GM12801 (cell line): ENCODE results near the gene GRB10.

Experiments used
- TF ChIP-seq, protein P1 (sequence below): IDR thresholded peaks from one replicate; pipeline ENCODE4 v1.5.1; 2011; ENCODE audit warnings: control low read depth; ENCODE audit not compliant: insufficient read length; ENCODE audit errors: extremely low read depth

Gene GRB10

DNA sequence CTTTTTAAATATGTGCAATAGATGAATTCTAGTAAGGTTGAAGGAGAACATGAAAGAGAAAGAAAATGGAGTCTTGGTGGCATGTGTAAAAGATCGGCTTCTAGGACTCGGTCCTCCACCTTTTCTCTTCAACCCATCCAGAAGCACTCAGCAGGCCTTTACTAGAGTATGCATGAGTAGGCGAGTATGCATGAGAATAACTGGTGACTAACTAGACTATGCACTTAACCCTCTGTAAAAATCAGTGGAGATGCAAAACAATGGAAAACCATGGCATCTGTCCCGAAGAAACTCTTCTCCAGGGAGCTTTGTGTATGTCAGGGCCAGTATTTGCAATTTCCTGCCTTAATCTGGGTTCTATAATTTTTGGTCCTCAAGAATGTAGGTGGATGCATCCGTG lies 40.0 kb upstream of the GRB10 start:
- TF ChIP-seq, protein P1, sequence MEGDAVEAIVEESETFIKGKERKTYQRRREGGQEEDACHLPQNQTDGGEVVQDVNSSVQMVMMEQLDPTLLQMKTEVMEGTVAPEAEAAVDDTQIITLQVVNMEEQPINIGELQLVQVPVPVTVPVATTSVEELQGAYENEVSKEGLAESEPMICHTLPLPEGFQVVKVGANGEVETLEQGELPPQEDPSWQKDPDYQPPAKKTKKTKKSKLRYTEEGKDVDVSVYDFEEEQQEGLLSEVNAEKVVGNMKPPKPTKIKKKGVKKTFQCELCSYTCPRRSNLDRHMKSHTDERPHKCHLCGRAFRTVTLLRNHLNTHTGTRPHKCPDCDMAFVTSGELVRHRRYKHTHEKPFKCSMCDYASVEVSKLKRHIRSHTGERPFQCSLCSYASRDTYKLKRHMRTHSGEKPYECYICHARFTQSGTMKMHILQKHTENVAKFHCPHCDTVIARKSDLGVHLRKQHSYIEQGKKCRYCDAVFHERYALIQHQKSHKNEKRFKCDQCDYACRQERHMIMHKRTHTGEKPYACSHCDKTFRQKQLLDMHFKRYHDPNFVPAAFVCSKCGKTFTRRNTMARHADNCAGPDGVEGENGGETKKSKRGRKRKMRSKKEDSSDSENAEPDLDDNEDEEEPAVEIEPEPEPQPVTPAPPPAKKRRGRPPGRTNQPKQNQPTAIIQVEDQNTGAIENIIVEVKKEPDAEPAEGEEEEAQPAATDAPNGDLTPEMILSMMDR = no peak

DNA sequence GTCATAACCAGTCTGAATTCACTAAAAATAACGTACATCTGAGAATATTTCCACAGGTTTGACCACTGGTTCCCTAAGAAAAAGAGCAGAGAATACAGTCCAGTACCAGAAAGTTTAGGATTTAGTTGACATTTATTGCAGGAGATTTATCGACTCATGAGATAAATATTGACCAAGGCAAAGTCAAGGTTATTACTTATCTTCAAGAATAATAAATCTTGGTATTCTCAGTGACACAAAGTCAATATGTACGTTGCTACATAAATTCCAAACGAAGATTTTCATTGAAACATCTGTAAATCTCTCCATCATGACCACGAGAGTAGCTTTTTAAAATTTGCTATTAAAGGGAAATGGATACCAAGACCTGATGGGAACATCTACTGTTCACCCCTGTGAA lies 39.4 kb upstream of the GRB10 start:
- TF ChIP-seq, protein P1 = no peak

DNA sequence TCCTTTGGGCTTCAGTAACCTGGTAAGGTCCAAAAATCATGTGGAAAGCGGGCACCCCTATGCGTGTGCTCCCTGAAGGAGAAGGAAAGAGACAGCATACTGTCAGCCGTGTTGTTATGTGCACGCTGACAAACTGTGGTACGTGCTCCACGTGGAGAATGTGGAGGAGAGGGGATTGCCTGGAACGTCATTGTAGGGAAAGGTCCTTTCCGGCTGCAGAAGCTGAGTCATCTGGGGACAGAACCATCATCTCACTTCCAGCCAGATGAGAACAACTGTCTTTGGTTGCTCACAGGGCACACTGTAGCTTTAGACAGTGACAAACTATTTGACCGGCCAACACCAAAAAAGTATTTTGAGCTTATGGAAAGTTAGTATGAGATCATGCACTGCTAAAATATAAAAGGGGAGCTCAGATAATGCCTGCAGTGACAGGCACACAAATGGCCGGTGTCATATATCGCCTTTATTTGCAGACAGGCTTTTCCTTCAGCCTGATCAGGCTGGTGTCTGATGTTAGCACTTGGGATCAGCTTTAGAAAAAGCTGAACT lies 38.8 kb upstream of the GRB10 start:
- TF ChIP-seq, protein P1 = no peak

DNA sequence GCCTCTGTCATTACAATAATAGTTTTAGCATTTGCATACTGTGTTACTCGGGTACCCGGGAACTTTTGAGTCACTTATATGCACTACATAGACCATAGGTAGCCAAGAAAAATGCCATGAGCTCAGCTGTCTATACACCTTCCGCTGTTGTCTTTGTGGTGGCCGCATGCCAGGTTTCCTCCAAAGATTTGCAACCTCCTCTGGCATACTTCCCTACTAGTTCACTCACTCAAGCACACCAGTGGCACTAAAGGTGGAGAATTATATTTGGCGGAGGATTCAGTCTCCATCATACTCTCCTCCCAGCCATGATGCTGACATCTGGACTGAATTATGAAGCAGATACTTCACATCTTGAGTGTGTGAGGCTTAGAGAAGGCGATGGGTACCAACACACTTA lies 35.6 kb upstream of the GRB10 start:
- TF ChIP-seq, protein P1 = no peak

DNA sequence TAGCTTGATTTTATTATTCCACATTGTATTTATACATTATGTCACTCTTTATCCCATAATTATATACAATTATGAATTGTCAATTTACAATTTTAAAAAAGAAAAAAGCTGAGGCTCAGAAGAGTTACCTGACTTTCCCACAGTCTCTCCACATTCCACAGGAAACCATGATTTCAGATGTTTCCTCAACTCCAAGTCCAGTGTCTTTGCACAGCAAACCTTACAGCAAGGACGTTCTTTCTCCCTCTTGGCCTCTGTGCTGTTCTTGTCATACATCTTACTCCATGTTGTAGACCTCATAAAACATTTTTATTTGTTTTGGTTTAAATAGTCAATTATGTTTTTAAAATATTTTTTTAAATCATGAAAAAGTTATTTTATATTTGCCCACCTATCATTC lies 34.9 kb upstream of the GRB10 start:
- TF ChIP-seq, protein P1 = no peak

DNA sequence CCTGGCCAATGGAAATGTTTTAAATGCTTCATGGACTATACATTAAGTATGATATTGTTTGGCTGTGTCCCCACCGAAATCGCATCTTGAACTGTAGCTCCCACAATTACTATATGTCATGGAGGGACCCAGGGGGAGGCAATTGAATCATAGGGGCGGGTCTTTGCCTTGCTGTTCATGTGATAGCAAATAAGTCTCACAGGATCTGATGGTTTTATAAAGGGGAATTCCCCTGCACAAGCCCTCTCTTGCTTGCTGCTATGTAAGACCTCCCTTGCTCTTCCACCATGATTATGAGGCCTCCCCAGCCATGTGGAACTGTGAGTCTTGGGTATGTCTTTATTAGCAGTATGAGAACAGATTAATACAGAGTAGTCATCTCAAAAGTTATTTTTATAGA lies 32.4 kb upstream of the GRB10 start:
- TF ChIP-seq, protein P1 = no peak

DNA sequence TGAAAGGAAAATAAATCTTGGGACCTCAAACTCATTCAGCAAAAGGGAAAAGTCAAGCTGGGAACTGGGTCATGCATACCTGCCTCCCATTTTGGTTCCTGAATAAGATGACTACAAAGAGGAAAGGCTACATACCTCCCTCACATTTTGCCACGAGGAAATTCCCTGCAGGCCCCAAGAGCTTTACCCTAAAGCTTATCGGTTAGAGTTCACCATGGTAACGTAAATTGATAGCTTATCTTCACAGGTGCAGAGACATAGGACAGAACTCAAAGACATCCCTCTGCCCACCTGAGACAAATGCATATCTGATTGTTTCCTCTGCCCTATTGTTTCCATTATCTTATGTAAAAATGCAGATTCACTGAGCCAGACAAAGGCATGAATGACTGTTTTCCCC lies 31.5 kb upstream of the GRB10 start:
- TF ChIP-seq, protein P1 = no peak
